ENCODE measurements around the gene TBC1D20.
A peak's percentile ranks its signal among the peaks of the same experiment; 100 is the strongest.

Gene TBC1D20

GRCh38 chr20:407953-408842, 54.1 kb downstream of the TBC1D20 start, which contains the start of gene RBCK1:
Gene RBCK1 (plus strand): TSS chr20:408299. CDS start chr20:408758, 459 bp downstream.
- TF ChIP-seq TAF1 (IDR thresholded peaks at IDR 0.05; ENCODE audit: borderline replicate concordance, insufficient read depth, low read length) (no peak), SIN3A (IDR thresholded peaks at IDR 0.05; ENCODE audit: borderline replicate concordance, insufficient read depth, low read length) (no peak), POLR2AphosphoS5 (IDR thresholded peaks at IDR 0.05; ENCODE audit: low read depth, low read length) (peak; percentile 86), FOXP2 (optimal IDR thresholded peaks at IDR 0.05; ENCODE audit: borderline replicate concordance, extremely low read depth, extremely low read length, insufficient read depth) (peak; percentile 49)
- TF ChIP-seq, protein P1, sequence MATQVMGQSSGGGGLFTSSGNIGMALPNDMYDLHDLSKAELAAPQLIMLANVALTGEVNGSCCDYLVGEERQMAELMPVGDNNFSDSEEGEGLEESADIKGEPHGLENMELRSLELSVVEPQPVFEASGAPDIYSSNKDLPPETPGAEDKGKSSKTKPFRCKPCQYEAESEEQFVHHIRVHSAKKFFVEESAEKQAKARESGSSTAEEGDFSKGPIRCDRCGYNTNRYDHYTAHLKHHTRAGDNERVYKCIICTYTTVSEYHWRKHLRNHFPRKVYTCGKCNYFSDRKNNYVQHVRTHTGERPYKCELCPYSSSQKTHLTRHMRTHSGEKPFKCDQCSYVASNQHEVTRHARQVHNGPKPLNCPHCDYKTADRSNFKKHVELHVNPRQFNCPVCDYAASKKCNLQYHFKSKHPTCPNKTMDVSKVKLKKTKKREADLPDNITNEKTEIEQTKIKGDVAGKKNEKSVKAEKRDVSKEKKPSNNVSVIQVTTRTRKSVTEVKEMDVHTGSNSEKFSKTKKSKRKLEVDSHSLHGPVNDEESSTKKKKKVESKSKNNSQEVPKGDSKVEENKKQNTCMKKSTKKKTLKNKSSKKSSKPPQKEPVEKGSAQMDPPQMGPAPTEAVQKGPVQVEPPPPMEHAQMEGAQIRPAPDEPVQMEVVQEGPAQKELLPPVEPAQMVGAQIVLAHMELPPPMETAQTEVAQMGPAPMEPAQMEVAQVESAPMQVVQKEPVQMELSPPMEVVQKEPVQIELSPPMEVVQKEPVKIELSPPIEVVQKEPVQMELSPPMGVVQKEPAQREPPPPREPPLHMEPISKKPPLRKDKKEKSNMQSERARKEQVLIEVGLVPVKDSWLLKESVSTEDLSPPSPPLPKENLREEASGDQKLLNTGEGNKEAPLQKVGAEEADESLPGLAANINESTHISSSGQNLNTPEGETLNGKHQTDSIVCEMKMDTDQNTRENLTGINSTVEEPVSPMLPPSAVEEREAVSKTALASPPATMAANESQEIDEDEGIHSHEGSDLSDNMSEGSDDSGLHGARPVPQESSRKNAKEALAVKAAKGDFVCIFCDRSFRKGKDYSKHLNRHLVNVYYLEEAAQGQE (IDR thresholded peaks at IDR 0.05; ENCODE audit: insufficient read depth in 1 of 2, low read depth in 2 of 2, low read length in 2 of 2) = no peak

- TF ChIP-seq, protein P1 (IDR thresholded peaks at IDR 0.05; ENCODE audit: insufficient read depth in 1 of 2, low read depth in 2 of 2, low read length in 2 of 2) = no peak
- peak; percentile 76 for TF ChIP-seq POLR2AphosphoS5 (IDR thresholded peaks at IDR 0.05; ENCODE audit: low read depth, low read length)
- TF ChIP-seq SIN3A (IDR thresholded peaks at IDR 0.05; ENCODE audit: borderline replicate concordance, insufficient read depth, low read length) = no peak
- peak; percentile 80 for TF ChIP-seq FOXP2 (optimal IDR thresholded peaks at IDR 0.05; ENCODE audit: borderline replicate concordance, extremely low read depth, extremely low read length, insufficient read depth)
- TF ChIP-seq TAF1 (IDR thresholded peaks at IDR 0.05; ENCODE audit: borderline replicate concordance, insufficient read depth, low read length) = no peak
These were observed 55.0 kb downstream of the TBC1D20 start for GRCh38 chr20:407133-407952.

- no peak for TF ChIP-seq TAF1 (IDR thresholded peaks at IDR 0.05; ENCODE audit: borderline replicate concordance, insufficient read depth, low read length)
- no peak for TF ChIP-seq FOXP2 (optimal IDR thresholded peaks at IDR 0.05; ENCODE audit: borderline replicate concordance, extremely low read depth, extremely low read length, insufficient read depth)
- TF ChIP-seq POLR2AphosphoS5 (IDR thresholded peaks at IDR 0.05; ENCODE audit: low read depth, low read length) = no peak
- TF ChIP-seq, protein P1 (IDR thresholded peaks at IDR 0.05; ENCODE audit: insufficient read depth in 1 of 2, low read depth in 2 of 2, low read length in 2 of 2) = no peak
- TF ChIP-seq SIN3A (IDR thresholded peaks at IDR 0.05; ENCODE audit: borderline replicate concordance, insufficient read depth, low read length) = no peak
These were observed 55.9 kb downstream of the TBC1D20 start for GRCh38 chr20:406200-407132.

DNA sequence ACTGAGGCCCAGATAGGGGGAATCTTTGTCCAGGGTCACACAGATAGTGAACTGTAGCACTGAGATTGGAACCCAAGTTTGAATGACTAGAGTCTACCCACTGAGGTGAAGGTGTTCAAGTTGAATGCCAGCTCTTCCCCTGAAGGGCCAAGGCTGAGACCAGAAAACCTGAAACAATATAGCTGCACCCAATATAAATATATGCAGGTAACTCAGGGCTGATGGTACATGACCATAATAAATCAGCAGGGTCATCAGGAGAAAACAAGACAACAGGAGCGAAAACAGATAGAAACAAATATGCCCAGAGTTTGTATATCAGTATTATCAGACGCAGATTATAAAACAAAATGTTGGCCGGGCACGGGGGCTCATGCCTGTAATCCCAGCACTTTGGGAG, 58.2 kb downstream of the TBC1D20 start:
- TF ChIP-seq TAF1 (IDR thresholded peaks at IDR 0.05; ENCODE audit: borderline replicate concordance, insufficient read depth, low read length) = no peak
- TF ChIP-seq, protein P1 (IDR thresholded peaks at IDR 0.05; ENCODE audit: insufficient read depth in 1 of 2, low read depth in 2 of 2, low read length in 2 of 2) = no peak
- no peak for TF ChIP-seq POLR2AphosphoS5 (IDR thresholded peaks at IDR 0.05; ENCODE audit: low read depth, low read length)

Data from PFSK-1 (cell line).